ENCODE data around the gene PCK2. TPM values are rescaled to one million over a fixed set of nuclear protein-coding genes. Genes with fewer than 3 reads are reported as not detected.
A peak's percentile ranks its signal among the peaks of the same experiment; 100 is the strongest.

PCK2 gene
- total and polyA plus RNA-seq, 2 of the 13 experiments (the other 11 are each of a cell fraction or from before 2014, with no cell fraction given), result 129 to 272 TPM

DNA sequence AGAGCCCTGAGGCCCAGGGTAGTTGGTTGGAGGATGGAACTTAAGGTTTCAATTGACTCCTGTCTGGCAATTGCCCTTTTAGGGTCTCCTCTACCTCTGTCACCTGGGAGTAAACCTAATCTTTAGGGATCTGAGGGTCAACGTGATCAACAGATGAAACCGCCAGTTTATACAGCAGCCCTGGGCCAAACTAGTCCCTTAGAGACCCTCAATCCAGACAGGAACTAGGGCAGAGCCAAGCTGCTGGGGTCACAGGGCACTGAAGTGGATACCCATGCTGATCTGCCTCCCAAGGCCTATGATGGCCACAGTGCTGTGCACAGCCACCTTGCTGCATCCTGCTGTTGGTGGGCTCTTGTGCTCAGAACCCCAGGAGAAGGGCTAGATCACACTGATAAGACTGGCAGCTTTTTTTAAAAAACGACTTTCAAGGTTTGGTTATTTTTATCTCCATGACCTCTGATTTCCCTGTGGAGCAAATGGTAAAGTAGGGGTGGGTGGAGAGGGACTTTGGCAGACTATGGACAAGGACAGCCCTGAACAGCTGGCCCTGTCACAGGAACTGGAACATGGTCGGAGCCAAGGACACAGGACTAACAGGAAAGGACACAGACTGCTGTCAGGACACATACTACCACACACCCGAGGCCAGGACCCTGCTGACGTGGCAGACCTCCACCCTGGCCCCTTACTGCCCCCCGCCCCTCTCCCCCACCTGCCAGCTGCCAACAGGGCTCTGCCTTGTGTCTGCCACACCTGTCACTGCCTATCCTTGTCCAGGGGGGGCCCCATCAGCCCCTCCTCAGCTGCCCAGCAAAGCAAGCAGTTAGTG is 36.8 kb downstream of the PCK2 start (continued):
- TF ChIP-seq EED (CRISPR knock-in tag; IDR thresholded peaks at IDR 0.05) (peak; percentile 40; the same call in 1 of the 2 replicates), NFE2 (CRISPR knock-in tag; IDR thresholded peaks at IDR 0.05) (no peak), ZFP41 (CRISPR knock-in tag; IDR thresholded peaks at IDR 0.05; ENCODE audit: borderline replicate concordance) (no peak; the same call in 1 of the 2 replicates), SCMH1 (CRISPR knock-in tag; IDR thresholded peaks at IDR 0.05; ENCODE audit: borderline replicate concordance) (no peak), ZNF7 (CRISPR knock-in tag; IDR thresholded peaks at IDR 0.05) (no peak), ZNF558 (CRISPR knock-in tag; IDR thresholded peaks at IDR 0.05; ENCODE audit: borderline replicate concordance) (no peak), ATF1 (CRISPR knock-in tag; IDR thresholded peaks at IDR 0.05) (no peak), STAG1 (CRISPR knock-in tag; IDR thresholded peaks at IDR 0.05) (no peak), HMGA1 (CRISPR knock-in tag; conservative IDR thresholded peaks at IDR 0.05) (peak; percentile 100; the same call in 1 of the 2 replicates), JUN (CRISPR knock-in tag; IDR thresholded peaks at IDR 0.05) (no peak), ZNF292 (CRISPR knock-in tag; IDR thresholded peaks at IDR 0.05; ENCODE audit: borderline replicate concordance, low read depth) (no peak), SMAD3 (CRISPR knock-in tag; IDR thresholded peaks at IDR 0.05) (no peak), ZNF136 (CRISPR knock-in tag; IDR thresholded peaks at IDR 0.05; ENCODE audit: low read depth) (no peak), ATAD3A (CRISPR knock-in tag; IDR thresholded peaks at IDR 0.05) (no peak), ETV6 (CRISPR knock-in tag; conservative IDR thresholded peaks at IDR 0.05) (no peak; the same call in 1 of the 2 replicates)
- TF ChIP-seq, protein P1, sequence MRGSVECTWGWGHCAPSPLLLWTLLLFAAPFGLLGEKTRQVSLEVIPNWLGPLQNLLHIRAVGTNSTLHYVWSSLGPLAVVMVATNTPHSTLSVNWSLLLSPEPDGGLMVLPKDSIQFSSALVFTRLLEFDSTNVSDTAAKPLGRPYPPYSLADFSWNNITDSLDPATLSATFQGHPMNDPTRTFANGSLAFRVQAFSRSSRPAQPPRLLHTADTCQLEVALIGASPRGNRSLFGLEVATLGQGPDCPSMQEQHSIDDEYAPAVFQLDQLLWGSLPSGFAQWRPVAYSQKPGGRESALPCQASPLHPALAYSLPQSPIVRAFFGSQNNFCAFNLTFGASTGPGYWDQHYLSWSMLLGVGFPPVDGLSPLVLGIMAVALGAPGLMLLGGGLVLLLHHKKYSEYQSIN (CRISPR knock-in tag; IDR thresholded peaks at IDR 0.05; ENCODE audit: borderline replicate concordance), result no peak
- TF ChIP-seq, protein P2, sequence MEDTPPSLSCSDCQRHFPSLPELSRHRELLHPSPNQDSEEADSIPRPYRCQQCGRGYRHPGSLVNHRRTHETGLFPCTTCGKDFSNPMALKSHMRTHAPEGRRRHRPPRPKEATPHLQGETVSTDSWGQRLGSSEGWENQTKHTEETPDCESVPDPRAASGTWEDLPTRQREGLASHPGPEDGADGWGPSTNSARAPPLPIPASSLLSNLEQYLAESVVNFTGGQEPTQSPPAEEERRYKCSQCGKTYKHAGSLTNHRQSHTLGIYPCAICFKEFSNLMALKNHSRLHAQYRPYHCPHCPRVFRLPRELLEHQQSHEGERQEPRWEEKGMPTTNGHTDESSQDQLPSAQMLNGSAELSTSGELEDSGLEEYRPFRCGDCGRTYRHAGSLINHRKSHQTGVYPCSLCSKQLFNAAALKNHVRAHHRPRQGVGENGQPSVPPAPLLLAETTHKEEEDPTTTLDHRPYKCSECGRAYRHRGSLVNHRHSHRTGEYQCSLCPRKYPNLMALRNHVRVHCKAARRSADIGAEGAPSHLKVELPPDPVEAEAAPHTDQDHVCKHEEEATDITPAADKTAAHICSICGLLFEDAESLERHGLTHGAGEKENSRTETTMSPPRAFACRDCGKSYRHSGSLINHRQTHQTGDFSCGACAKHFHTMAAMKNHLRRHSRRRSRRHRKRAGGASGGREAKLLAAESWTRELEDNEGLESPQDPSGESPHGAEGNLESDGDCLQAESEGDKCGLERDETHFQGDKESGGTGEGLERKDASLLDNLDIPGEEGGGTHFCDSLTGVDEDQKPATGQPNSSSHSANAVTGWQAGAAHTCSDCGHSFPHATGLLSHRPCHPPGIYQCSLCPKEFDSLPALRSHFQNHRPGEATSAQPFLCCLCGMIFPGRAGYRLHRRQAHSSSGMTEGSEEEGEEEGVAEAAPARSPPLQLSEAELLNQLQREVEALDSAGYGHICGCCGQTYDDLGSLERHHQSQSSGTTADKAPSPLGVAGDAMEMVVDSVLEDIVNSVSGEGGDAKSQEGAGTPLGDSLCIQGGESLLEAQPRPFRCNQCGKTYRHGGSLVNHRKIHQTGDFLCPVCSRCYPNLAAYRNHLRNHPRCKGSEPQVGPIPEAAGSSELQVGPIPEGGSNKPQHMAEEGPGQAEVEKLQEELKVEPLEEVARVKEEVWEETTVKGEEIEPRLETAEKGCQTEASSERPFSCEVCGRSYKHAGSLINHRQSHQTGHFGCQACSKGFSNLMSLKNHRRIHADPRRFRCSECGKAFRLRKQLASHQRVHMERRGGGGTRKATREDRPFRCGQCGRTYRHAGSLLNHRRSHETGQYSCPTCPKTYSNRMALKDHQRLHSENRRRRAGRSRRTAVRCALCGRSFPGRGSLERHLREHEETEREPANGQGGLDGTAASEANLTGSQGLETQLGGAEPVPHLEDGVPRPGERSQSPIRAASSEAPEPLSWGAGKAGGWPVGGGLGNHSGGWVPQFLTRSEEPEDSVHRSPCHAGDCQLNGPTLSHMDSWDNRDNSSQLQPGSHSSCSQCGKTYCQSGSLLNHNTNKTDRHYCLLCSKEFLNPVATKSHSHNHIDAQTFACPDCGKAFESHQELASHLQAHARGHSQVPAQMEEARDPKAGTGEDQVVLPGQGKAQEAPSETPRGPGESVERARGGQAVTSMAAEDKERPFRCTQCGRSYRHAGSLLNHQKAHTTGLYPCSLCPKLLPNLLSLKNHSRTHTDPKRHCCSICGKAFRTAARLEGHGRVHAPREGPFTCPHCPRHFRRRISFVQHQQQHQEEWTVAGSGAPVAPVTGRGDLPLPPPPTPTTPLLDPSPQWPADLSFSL (CRISPR knock-in tag; IDR thresholded peaks at IDR 0.05), result no peak
- TF ChIP-seq, protein P3, sequence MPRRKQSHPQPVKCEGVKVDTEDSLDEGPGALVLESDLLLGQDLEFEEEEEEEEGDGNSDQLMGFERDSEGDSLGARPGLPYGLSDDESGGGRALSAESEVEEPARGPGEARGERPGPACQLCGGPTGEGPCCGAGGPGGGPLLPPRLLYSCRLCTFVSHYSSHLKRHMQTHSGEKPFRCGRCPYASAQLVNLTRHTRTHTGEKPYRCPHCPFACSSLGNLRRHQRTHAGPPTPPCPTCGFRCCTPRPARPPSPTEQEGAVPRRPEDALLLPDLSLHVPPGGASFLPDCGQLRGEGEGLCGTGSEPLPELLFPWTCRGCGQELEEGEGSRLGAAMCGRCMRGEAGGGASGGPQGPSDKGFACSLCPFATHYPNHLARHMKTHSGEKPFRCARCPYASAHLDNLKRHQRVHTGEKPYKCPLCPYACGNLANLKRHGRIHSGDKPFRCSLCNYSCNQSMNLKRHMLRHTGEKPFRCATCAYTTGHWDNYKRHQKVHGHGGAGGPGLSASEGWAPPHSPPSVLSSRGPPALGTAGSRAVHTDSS (CRISPR knock-in tag; conservative IDR thresholded peaks at IDR 0.05), result no peak
